HL-60 (cell line): ENCODE data around the gene SIGMAR1.

ENCODE experiments used
- TF ChIP-seq, protein P1 (sequence below): IDR thresholded peaks from one replicate; pipeline ENCODE4 v1.5.1; 2011; ENCODE audit warnings: low read length, control low read depth, inconsistent platforms; ENCODE audit not compliant: insufficient read depth
- TF ChIP-seq, protein P2 (sequence below): IDR thresholded peaks from 2 replicates; pipeline ENCODE4 v1.6.1; 2012; ENCODE audit warnings: low read depth; ENCODE audit not compliant: insufficient replicate concordance

DNA sequence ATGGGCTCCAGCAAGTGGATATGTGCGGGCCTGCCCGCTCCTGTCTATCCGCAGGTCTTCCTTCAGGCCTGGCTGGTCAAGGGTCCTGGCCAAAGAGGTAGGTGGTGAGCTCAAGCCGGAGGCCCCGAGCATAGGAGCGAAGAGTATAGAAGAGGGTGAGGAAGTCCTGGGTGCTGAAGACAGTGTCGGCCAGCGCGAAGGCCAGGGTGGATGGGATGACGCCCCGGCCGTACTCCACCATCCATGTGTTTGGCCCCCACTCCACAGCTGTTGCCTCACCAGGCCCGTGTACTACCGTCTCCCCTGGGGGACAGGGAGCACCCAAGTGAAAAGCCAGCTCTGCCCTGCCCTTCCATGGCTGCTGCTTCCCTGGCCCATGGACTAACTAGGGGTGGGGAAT, 2.0 kb downstream of the SIGMAR1 start:
- TF ChIP-seq, protein P1, sequence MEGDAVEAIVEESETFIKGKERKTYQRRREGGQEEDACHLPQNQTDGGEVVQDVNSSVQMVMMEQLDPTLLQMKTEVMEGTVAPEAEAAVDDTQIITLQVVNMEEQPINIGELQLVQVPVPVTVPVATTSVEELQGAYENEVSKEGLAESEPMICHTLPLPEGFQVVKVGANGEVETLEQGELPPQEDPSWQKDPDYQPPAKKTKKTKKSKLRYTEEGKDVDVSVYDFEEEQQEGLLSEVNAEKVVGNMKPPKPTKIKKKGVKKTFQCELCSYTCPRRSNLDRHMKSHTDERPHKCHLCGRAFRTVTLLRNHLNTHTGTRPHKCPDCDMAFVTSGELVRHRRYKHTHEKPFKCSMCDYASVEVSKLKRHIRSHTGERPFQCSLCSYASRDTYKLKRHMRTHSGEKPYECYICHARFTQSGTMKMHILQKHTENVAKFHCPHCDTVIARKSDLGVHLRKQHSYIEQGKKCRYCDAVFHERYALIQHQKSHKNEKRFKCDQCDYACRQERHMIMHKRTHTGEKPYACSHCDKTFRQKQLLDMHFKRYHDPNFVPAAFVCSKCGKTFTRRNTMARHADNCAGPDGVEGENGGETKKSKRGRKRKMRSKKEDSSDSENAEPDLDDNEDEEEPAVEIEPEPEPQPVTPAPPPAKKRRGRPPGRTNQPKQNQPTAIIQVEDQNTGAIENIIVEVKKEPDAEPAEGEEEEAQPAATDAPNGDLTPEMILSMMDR, result no peak
- TF ChIP-seq, protein P2, sequence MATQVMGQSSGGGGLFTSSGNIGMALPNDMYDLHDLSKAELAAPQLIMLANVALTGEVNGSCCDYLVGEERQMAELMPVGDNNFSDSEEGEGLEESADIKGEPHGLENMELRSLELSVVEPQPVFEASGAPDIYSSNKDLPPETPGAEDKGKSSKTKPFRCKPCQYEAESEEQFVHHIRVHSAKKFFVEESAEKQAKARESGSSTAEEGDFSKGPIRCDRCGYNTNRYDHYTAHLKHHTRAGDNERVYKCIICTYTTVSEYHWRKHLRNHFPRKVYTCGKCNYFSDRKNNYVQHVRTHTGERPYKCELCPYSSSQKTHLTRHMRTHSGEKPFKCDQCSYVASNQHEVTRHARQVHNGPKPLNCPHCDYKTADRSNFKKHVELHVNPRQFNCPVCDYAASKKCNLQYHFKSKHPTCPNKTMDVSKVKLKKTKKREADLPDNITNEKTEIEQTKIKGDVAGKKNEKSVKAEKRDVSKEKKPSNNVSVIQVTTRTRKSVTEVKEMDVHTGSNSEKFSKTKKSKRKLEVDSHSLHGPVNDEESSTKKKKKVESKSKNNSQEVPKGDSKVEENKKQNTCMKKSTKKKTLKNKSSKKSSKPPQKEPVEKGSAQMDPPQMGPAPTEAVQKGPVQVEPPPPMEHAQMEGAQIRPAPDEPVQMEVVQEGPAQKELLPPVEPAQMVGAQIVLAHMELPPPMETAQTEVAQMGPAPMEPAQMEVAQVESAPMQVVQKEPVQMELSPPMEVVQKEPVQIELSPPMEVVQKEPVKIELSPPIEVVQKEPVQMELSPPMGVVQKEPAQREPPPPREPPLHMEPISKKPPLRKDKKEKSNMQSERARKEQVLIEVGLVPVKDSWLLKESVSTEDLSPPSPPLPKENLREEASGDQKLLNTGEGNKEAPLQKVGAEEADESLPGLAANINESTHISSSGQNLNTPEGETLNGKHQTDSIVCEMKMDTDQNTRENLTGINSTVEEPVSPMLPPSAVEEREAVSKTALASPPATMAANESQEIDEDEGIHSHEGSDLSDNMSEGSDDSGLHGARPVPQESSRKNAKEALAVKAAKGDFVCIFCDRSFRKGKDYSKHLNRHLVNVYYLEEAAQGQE, result no peak
